ENCODE measurements around the gene GPATCH2L.

The GPATCH2L gene

DNA sequence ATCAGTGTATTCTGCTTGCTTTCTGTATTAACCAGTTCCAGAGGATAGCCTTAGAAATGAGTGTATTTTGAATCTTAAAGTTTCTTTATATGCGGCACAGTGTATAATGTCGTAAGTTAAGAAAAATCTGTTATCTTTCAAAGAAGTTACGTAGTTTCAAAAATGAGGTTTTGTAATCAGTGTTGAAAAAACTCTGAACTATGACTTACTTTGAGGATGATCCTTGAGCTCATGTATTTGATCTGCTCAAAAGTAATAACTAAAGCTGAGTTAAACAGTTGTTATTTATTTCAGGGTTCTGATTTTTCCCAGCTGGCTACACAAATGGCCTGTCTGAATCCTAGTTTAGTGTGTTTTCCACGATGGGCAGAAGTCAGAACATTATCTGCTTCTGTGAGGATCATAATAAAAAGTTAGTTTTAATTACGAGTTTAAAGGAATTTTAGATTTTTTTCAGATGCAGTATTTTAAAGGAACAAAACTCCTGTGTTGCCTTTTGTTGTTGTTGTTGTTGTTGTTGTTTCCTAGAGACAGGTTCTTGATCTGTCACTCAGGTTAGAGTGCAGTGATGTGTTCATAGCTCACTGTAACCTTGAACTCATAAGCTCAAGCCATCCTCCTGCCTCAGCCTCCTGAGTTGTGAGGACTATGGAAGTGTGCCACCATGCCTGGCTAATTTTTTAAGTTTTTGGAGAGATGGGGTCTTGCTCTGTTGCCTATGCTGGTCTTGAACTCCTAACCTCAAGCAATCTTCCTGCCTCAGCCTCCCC is 52.9 kb downstream of the GPATCH2L start:
- H3K4me1 ChIP-seq (ENCODE audit: control insufficient read depth in 1 of 2, insufficient read depth in 2 of 2, low read length in 2 of 2) = peaks cover 0 to 8% of the 10 kb centered on the region in 2 donors
- no peak overlapping the region for H3K27ac ChIP-seq (ENCODE audit: low read length)
- no peaks in the 10 kb centered on the region for H3K9me3 ChIP-seq (ENCODE audit: control insufficient read depth in 1 of 2, low read length in 2 of 2)
- H3K36me3 ChIP-seq (ENCODE audit: control insufficient read depth in 1 of 2, insufficient read depth in 2 of 2, low read length in 2 of 2) = peaks cover 21 to 27% of the 10 kb centered on the region in 2 donors
- H3K4me3 ChIP-seq (ENCODE audit: low read depth in 1 of 2, low read length in 2 of 2) = no peak overlapping the region
- H3K27me3 ChIP-seq (ENCODE audit: low read depth, low read length) = no peaks in the 10 kb centered on the region

DNA sequence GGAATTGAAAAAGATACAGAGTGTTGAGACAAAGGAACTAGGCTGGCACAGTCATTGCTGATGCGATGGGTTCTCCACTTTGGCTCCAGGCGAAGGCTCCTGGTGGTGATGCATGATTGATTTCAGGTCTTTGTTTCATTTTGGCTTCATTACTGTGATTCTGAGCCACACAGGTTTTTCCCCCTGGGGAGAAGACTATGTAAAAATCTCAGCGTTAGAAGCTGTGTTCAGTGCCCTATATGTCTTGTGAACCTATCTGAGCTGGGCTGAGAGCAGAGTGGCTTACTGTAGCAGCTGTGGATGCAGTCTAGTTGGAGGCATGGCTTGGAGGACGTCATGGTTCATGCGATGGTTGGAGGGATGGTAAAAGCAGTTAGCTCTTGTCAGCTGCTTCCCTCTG is 54.0 kb downstream of the GPATCH2L start:
- Histone ChIP-seq H3K4me1 (ENCODE audit: control insufficient read depth in 1 of 2, insufficient read depth in 2 of 2, low read length in 2 of 2) (peaks cover 0 to 8% of the 10 kb centered on the region in 2 donors), H3K27ac (ENCODE audit: low read length) (no peak overlapping the region), H3K36me3 (ENCODE audit: control insufficient read depth in 1 of 2, insufficient read depth in 2 of 2, low read length in 2 of 2) (peaks cover 17 to 23% of the 10 kb centered on the region in 2 donors), H3K27me3 (ENCODE audit: low read depth, low read length) (no peaks in the 10 kb centered on the region), H3K4me3 (ENCODE audit: low read depth in 1 of 2, low read length in 2 of 2) (no peak overlapping the region), H3K9me3 (ENCODE audit: control insufficient read depth in 1 of 2, low read length in 2 of 2) (no peaks in the 10 kb centered on the region)

DNA sequence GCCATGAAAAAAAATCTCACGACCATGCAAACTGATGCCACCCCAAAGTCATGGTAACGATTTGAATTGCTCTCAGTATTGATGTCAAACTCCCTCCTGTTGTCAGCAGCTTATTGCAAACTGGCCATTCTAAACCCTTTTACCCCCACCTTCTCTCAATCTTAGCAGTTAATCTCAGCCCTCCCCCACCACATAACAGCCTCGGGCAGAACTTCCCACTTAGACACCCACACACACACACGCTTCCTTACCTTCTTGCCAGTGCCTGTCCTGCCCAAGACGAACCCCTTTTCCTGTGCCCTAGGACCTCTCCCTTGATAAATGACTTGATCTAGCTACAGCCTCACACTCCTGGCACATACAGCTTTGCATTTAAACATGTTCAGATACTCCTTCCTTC is 56.6 kb downstream of the GPATCH2L start:
- Histone ChIP-seq H3K27ac (ENCODE audit: low read length) (no peak overlapping the region), H3K36me3 (ENCODE audit: control insufficient read depth in 1 of 2, insufficient read depth in 2 of 2, low read length in 2 of 2) (peaks cover 0 to 5% of the 10 kb centered on the region in 2 donors), H3K27me3 (ENCODE audit: low read depth, low read length) (no peaks in the 10 kb centered on the region), H3K4me1 (ENCODE audit: control insufficient read depth in 1 of 2, insufficient read depth in 2 of 2, low read length in 2 of 2) (peaks cover 0 to 4% of the 10 kb centered on the region in 2 donors), H3K4me3 (ENCODE audit: low read depth in 1 of 2, low read length in 2 of 2) (no peak overlapping the region), H3K9me3 (ENCODE audit: control insufficient read depth in 1 of 2, low read length in 2 of 2) (peaks cover 0 to under 1% of the 10 kb centered on the region in 2 donors)

GRCh38 chr14:76212242-76212641 is 60.5 kb downstream of the GPATCH2L start:
- H3K36me3 ChIP-seq (ENCODE audit: control insufficient read depth in 1 of 2, insufficient read depth in 2 of 2, low read length in 2 of 2) = no peaks in the 10 kb centered on the region
- no peaks in the 10 kb centered on the region for H3K27me3 ChIP-seq (ENCODE audit: low read depth, low read length)
- H3K9me3 ChIP-seq (ENCODE audit: control insufficient read depth in 1 of 2, low read length in 2 of 2) = peaks cover 0 to 5% of the 10 kb centered on the region in 2 donors
- H3K27ac ChIP-seq (ENCODE audit: low read length) = no peak overlapping the region
- H3K4me3 ChIP-seq (ENCODE audit: low read depth in 1 of 2, low read length in 2 of 2) = no peak overlapping the region
- H3K4me1 ChIP-seq (ENCODE audit: control insufficient read depth in 1 of 2, insufficient read depth in 2 of 2, low read length in 2 of 2) = no peaks in the 10 kb centered on the region

GRCh38 chr14:76217179-76217578 is 65.5 kb downstream of the GPATCH2L start:
- H3K27ac ChIP-seq (ENCODE audit: low read length) = no peak overlapping the region
- H3K27me3 ChIP-seq (ENCODE audit: low read depth, low read length) = no peaks in the 10 kb centered on the region
- no peaks in the 10 kb centered on the region for H3K36me3 ChIP-seq (ENCODE audit: control insufficient read depth in 1 of 2, insufficient read depth in 2 of 2, low read length in 2 of 2)
- H3K9me3 ChIP-seq (ENCODE audit: control insufficient read depth in 1 of 2, low read length in 2 of 2) = peaks cover 0 to 5% of the 10 kb centered on the region in 2 donors
- no peaks in the 10 kb centered on the region for H3K4me1 ChIP-seq (ENCODE audit: control insufficient read depth in 1 of 2, insufficient read depth in 2 of 2, low read length in 2 of 2)
- no peak overlapping the region for H3K4me3 ChIP-seq (ENCODE audit: low read depth in 1 of 2, low read length in 2 of 2)

GRCh38 chr14:76218662-76219061 is 66.9 kb downstream of the GPATCH2L start:
- H3K36me3 ChIP-seq (ENCODE audit: control insufficient read depth in 1 of 2, insufficient read depth in 2 of 2, low read length in 2 of 2) = no peaks in the 10 kb centered on the region
- H3K4me3 ChIP-seq (ENCODE audit: low read depth in 1 of 2, low read length in 2 of 2) = no peak overlapping the region
- no peaks in the 10 kb centered on the region for H3K27me3 ChIP-seq (ENCODE audit: low read depth, low read length)
- no peak overlapping the region for H3K27ac ChIP-seq (ENCODE audit: low read length)
- H3K9me3 ChIP-seq (ENCODE audit: control insufficient read depth in 1 of 2, low read length in 2 of 2) = peaks cover 0 to 2% of the 10 kb centered on the region in 2 donors
- H3K4me1 ChIP-seq (ENCODE audit: control insufficient read depth in 1 of 2, insufficient read depth in 2 of 2, low read length in 2 of 2) = no peaks in the 10 kb centered on the region

DNA sequence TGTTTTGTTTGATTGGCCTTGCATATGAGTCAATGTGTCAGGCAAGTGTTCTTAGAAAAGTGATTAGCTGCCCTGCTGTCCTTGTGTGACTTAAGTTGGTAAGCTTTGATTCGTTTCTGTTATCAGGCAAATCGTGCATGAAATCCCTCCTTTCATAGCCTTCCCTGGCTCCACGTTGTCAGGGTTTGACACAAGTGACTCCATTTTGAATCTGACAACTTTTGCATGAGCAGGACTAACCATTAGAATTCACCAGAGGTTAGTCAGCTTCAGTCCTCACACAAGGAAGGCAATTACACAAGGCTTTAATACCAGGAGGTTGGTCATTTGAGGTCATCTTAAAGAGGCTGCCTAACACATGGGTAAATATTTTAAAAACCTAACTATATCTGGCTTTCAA is 68.2 kb downstream of the GPATCH2L start:
- H3K4me3 ChIP-seq (ENCODE audit: low read depth in 1 of 2, low read length in 2 of 2) = no peak overlapping the region

GRCh38 chr14:76227450-76228050 is 75.8 kb downstream of the GPATCH2L start:
- H3K4me3 ChIP-seq (ENCODE audit: low read depth in 1 of 2, low read length in 2 of 2) = no peak overlapping the region
- no peaks in the 10 kb centered on the region for H3K4me1 ChIP-seq (ENCODE audit: control insufficient read depth in 1 of 2, insufficient read depth in 2 of 2, low read length in 2 of 2)
- no peak overlapping the region for H3K27ac ChIP-seq (ENCODE audit: low read length)
- no peaks in the 10 kb centered on the region for H3K27me3 ChIP-seq (ENCODE audit: low read depth, low read length)
- peaks cover 0 to 6% of the 10 kb centered on the region in 2 donors for H3K9me3 ChIP-seq (ENCODE audit: control insufficient read depth in 1 of 2, low read length in 2 of 2)
- H3K36me3 ChIP-seq (ENCODE audit: control insufficient read depth in 1 of 2, insufficient read depth in 2 of 2, low read length in 2 of 2) = peaks cover 0 to 10% of the 10 kb centered on the region in 2 donors

More for the DNA sequence above, 68.2 kb downstream of the GPATCH2L start:
- no peak overlapping the region for H3K27ac ChIP-seq (ENCODE audit: low read length)
- peaks cover 0 to 6% of the 10 kb centered on the region in 2 donors for H3K9me3 ChIP-seq (ENCODE audit: control insufficient read depth in 1 of 2, low read length in 2 of 2)
- H3K36me3 ChIP-seq (ENCODE audit: control insufficient read depth in 1 of 2, insufficient read depth in 2 of 2, low read length in 2 of 2) = no peaks in the 10 kb centered on the region
- H3K27me3 ChIP-seq (ENCODE audit: low read depth, low read length) = no peaks in the 10 kb centered on the region
- H3K4me1 ChIP-seq (ENCODE audit: control insufficient read depth in 1 of 2, insufficient read depth in 2 of 2, low read length in 2 of 2) = no peaks in the 10 kb centered on the region

DNA sequence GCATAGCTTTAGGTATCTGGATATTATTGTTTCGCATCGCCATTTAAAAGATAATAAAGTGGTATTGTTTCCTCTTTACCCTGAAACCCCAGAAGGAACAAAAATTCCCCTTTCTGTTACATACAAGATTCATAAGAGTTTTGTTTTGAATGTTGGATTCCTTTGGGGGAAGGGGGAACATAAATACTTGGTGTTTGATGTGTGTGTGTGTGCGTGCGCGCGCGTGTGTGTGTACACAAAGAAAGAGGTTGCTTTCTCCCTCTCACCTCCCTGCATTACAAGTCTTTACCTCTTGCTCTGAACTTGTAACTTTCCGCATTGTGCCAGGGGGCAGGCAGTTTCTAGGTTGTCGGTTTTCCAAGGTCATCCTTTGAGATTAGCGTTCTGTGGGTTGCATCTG is 76.4 kb downstream of the GPATCH2L start:
- H3K4me1 ChIP-seq (ENCODE audit: control insufficient read depth in 1 of 2, insufficient read depth in 2 of 2, low read length in 2 of 2) = no peaks in the 10 kb centered on the region
- peaks cover 0 to 6% of the 10 kb centered on the region in 2 donors for H3K9me3 ChIP-seq (ENCODE audit: control insufficient read depth in 1 of 2, low read length in 2 of 2)
- no peak overlapping the region for H3K4me3 ChIP-seq (ENCODE audit: low read depth in 1 of 2, low read length in 2 of 2)
- no peaks in the 10 kb centered on the region for H3K27me3 ChIP-seq (ENCODE audit: low read depth, low read length)
- no peak overlapping the region for H3K27ac ChIP-seq (ENCODE audit: low read length)
- peaks cover 0 to 10% of the 10 kb centered on the region in 2 donors for H3K36me3 ChIP-seq (ENCODE audit: control insufficient read depth in 1 of 2, insufficient read depth in 2 of 2, low read length in 2 of 2)

DNA sequence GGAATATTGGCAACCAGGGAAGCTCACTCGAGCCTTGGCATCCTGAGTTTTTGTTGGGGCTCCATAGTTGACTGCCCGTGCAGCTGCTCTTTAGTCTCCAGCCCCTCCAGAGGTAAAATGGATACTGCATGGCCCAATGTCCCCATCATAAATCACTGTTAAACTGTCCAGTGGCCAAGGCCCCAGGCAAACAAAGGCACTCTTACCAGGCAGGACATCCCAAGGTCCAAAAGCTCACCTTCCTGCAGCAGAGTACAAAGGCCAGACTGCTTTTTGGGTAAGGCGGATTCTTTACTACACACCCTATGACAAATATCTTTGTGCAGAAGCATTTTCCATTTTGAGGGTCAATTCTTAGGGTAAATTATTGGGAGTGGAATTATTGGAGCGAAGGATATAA is 81.1 kb downstream of the GPATCH2L start:
- no peaks in the 10 kb centered on the region for H3K4me1 ChIP-seq (ENCODE audit: control insufficient read depth in 1 of 2, insufficient read depth in 2 of 2, low read length in 2 of 2)
- peaks cover 0 to 10% of the 10 kb centered on the region in 2 donors for H3K36me3 ChIP-seq (ENCODE audit: control insufficient read depth in 1 of 2, insufficient read depth in 2 of 2, low read length in 2 of 2)
- no peaks in the 10 kb centered on the region for H3K9me3 ChIP-seq (ENCODE audit: control insufficient read depth in 1 of 2, low read length in 2 of 2)
- no peaks in the 10 kb centered on the region for H3K27me3 ChIP-seq (ENCODE audit: low read depth, low read length)
- H3K27ac ChIP-seq (ENCODE audit: low read length) = no peak overlapping the region
- H3K4me3 ChIP-seq (ENCODE audit: low read depth in 1 of 2, low read length in 2 of 2) = no peak overlapping the region

GRCh38 chr14:76235628-76236027 is 83.9 kb downstream of the GPATCH2L start:
- no peaks in the 10 kb centered on the region for H3K9me3 ChIP-seq (ENCODE audit: control insufficient read depth in 1 of 2, low read length in 2 of 2)
- no peaks in the 10 kb centered on the region for H3K4me1 ChIP-seq (ENCODE audit: control insufficient read depth in 1 of 2, insufficient read depth in 2 of 2, low read length in 2 of 2)
- peaks cover 0 to 5% of the 10 kb centered on the region in 2 donors for H3K36me3 ChIP-seq (ENCODE audit: control insufficient read depth in 1 of 2, insufficient read depth in 2 of 2, low read length in 2 of 2)
- H3K4me3 ChIP-seq (ENCODE audit: low read depth in 1 of 2, low read length in 2 of 2) = no peak overlapping the region
- H3K27me3 ChIP-seq (ENCODE audit: low read depth, low read length) = no peaks in the 10 kb centered on the region
- no peak overlapping the region for H3K27ac ChIP-seq (ENCODE audit: low read length)
